Lung (tissue), 12 donors: Measurements from ENCODE around the gene ALDH5A1. TPM values are rescaled to one million over a fixed set of nuclear protein-coding genes. Genes with fewer than 3 reads are reported as not detected.

Experiments used
- ATAC-seq: fragments of 200-7000 bp; cut with Tn5 transposase; one replicate; pipeline ENCODE4 v1.9.1; 2020; ENCODE audit warnings: moderate number of reproducible peaks; ENCODE audit not compliant: insufficient read depth, low FRiP score
- DNase-seq, 3 donors: peaks; one replicate each; pipeline ENCODE4 v3.0.0-alpha.2; 2013 to 2017
- H3K27ac ChIP-seq, 2 donors: one replicate each; pipeline ENCODE4 v1.5.1; 2013; ENCODE audit warnings: mild to moderate bottlenecking in 2 of 2, moderate library complexity in 2 of 2, control low read depth in 1 of 2, inconsistent platforms in 1 of 2, low read depth in 1 of 2, low read length in 1 of 2
- H3K27me3 ChIP-seq, 3 donors: one replicate each; pipeline ENCODE4 v1.5.1; 2013; ENCODE audit warnings: low read length in 2 of 3; ENCODE audit not compliant: control insufficient read depth in 3 of 3, insufficient read depth in 3 of 3
- H3K36me3 ChIP-seq, 4 donors: one replicate each; pipeline ENCODE4 v1.5.1; 2013; ENCODE audit warnings: low read length in 4 of 4, mild to moderate bottlenecking in 1 of 4, moderate library complexity in 1 of 4; ENCODE audit not compliant: control insufficient read depth in 4 of 4, insufficient read depth in 4 of 4
- H3K4me1 ChIP-seq, 5 donors: one replicate each; pipeline ENCODE4 v1.5.1; 2013; ENCODE audit warnings: low read length in 5 of 5, mild to moderate bottlenecking in 2 of 5, moderate library complexity in 1 of 5; ENCODE audit not compliant: control insufficient read depth in 5 of 5, insufficient read depth in 5 of 5
- H3K4me3 ChIP-seq: one replicate; pipeline ENCODE4 v1.5.1; 2013; ENCODE audit warnings: mild to moderate bottlenecking, control low read depth, moderate library complexity
- H3K9ac ChIP-seq, 2 donors: one replicate each; pipeline ENCODE4 v1.5.1; 2013; ENCODE audit warnings: low read length in 2 of 2, control low read depth in 1 of 2; ENCODE audit not compliant: insufficient read depth in 1 of 2
- H3K9me3 ChIP-seq, 4 donors: one replicate each; pipeline ENCODE4 v1.5.1; 2013; ENCODE audit warnings: low read length in 3 of 4, mild to moderate bottlenecking in 1 of 4, moderate library complexity in 1 of 4; ENCODE audit not compliant: control insufficient read depth in 4 of 4, insufficient read depth in 3 of 4
- CTCF ChIP-seq: IDR thresholded peaks from 2 replicates; pipeline ENCODE4 v1.5.1; 2012; ENCODE audit warnings: mild to moderate bottlenecking; ENCODE audit errors: control extremely low read depth, extremely low read depth
- WGBS, 2 donors: extraction: QIAGEN DNeasy Blood & Tissue Kit; methylation state at CpG; one replicate each; pipeline ENCODE4 v1.1.7; 2013; 5-methylcytosine and 5-hydroxymethylcytosine counted together
- polyA plus RNA-seq, 2 donors: library from polyadenylated mRNA; stranded (reverse); fragments of 200-250 nt; gene quantifications; one replicate each; pipeline ENCODE4 v1.2.1, GENCODE V29; 2013
- total RNA-seq, 2 donors: library from RNA; depleted of rRNA in 1 of 2; stranded (reverse); fragments of >200 nt in 1 of 2; gene quantifications; one replicate each; pipeline ENCODE4 v1.2.1, GENCODE V29; 2014 to 2021
- donor health status: control.
- donor health status: control.
- donor health status: Bipolar disorder and iron deficiency.
- donor health status: healthy.
- donor health status: DM: yes; HTN: yes; CAD: no.

The ALDH5A1 gene
- total and polyA plus RNA-seq, 4 donors = 3.1 to 12.8 (median 9.5) TPM

- no peaks in the 10 kb centered on the region for H3K36me3 ChIP-seq
- 95 to 96% methylated on average over 3 of the region's 3 CpGs for WGBS, 2 donors
- H3K4me3 ChIP-seq = no peak overlapping the region
- no peak for DNase-seq
- H3K9ac ChIP-seq = no peak overlapping the region
- no peak for ATAC-seq
- H3K4me1 ChIP-seq = no peaks in the 10 kb centered on the region
- TF ChIP-seq CTCF = no peak
- H3K27me3 ChIP-seq = no peaks in the 10 kb centered on the region
- no peaks in the 10 kb centered on the region for H3K9me3 ChIP-seq
- H3K27ac ChIP-seq = no peak overlapping the region
These were observed 50.4 kb downstream of the ALDH5A1 start for GRCh38 chr6:24545183-24545582.

GRCh38 chr6:24545691-24546090 is 50.9 kb downstream of the ALDH5A1 start:
- Histone ChIP-seq H3K4me1 (no peaks in the 10 kb centered on the region), H3K4me3 (no peak overlapping the region), H3K9ac (no peak overlapping the region), H3K27ac (no peak overlapping the region), H3K9me3 (no peaks in the 10 kb centered on the region), H3K27me3 (no peaks in the 10 kb centered on the region), H3K36me3 (no peaks in the 10 kb centered on the region)
- 94% methylated on average over 3 of the region's 3 CpGs for WGBS, 2 donors
- no peak for TF ChIP-seq CTCF
- ATAC-seq (no peak), DNase-seq (no peak)

GRCh38 chr6:24546439-24546838 is 51.7 kb downstream of the ALDH5A1 start:
- 89 to 92% methylated on average over 7 of the region's 7 CpGs for WGBS, 2 donors
- ATAC-seq (no peak), DNase-seq (no peak)

More at GRCh38 chr6:24546439-24546838, 51.7 kb downstream of the ALDH5A1 start:
- H3K9me3 ChIP-seq = no peaks in the 10 kb centered on the region
- H3K4me3 ChIP-seq = no peak overlapping the region
- TF ChIP-seq CTCF = no peak
- H3K27ac ChIP-seq = no peak overlapping the region
- H3K9ac ChIP-seq = no peak overlapping the region
- no peaks in the 10 kb centered on the region for H3K27me3 ChIP-seq
- H3K36me3 ChIP-seq = no peaks in the 10 kb centered on the region
- no peaks in the 10 kb centered on the region for H3K4me1 ChIP-seq
